Amniotic epithelial cell (primary cell): ENCODE results near the gene CLBA1.
"Not testable (repeated sequence)": the region's sequence is repeated elsewhere in the genome, so short reads cannot be mapped to it uniquely, and the experiment has no call there.

ENCODE experiments used
- DNase-seq: peaks from one replicate; pipeline ENCODE4 v3.0.0-alpha.2; 2010; ENCODE audit warnings: low read depth

The CLBA1 gene

DNA sequence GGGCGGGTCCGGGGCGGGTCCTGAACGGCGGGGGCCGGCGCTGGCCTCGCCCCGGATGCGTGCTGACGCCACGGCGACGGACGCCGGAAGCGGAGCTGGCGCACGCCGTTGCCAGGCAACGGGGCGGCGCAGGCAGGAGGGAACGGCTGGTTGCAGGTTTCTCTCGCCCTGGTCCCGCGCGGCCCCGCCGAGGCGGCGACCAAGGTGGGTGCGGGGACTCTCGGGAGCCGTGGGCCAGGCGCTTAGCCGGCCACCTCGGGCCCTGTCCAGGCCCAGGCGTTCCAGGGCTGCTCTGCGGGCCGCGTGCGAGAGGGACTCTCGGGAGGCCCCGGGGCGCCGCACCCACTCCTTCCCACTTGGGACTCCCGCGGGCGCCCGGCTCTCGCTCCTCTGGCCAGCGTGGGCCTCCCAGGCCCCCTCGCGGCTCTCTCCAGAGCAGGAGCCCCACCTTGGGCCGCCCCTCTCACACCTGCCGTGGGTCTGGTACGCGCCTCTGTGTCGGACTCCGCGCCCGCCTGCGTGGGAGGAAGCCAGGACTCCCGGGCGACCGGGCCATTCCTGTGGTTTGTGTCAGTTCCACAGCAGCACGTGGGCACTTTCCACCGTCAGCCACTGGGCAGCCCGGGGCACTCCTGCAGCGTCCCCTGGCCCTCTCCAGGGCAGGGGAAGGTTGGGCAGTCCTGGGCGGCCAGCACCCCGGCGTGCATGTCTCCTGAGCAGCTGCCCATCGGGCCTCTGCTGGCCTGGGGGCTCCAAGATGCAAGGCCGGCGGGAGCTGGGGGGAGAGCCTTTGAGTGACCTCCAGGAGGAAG, at the start of gene CLBA1:
Gene CLBA1, plus strand, starts transcription at position 114 of the 812 bp plus-strand sequence. Its CDS starts 644 bp downstream, at position 758.
- DNase-seq, result peak; percentile 80

- DNase-seq, result no peak
Observed at GRCh38 chr14:104935955-104936354, 49.6 kb upstream of the CLBA1 start.

GRCh38 chr14:104936361-104937155, 49.0 kb upstream of the CLBA1 start:
- DNase-seq, result no peak

DNA sequence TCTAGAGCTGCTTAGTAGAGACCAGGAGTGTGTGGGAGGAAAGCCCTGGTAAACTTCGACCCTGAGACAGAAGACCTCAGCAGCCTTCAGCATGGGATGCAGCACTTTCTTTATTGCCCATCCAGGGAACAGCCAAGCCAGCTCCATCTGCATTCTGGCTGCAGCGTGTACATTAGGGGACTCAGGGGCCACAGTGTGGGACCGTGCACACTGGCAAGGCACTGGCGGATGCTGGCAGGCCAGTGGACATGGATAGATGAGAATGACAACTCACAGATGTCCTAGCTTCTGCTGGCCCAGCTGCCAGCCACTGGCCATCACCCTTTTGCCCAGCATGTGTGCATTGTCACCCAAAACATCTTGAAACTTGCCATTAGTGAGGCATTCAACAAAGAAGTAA, 48.4 kb upstream of the CLBA1 start:
- DNase-seq, result no peak

GRCh38 chr14:104937694-104938365, 47.8 kb upstream of the CLBA1 start:
- DNase-seq, result no peak

DNA sequence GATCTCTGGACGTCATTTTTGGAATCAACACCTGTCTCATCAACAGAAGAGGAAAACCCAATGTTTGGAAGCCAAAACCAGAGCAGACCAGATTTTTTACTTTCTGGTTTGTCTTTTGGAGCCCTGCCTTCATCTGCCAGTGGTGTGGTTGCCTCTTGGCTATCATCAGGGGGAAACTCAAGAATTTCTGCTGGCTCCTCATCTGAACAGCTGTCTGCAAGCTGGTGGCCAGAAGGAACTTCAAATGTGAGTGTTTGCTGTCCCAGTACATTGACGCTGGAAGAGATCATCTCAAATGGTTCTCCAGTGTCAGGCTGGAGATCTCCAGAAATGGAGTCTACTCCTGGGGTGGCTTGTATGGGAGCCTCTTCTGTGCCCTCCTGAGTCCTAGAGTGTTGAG, 47.2 kb upstream of the CLBA1 start:
- no peak for DNase-seq

DNA sequence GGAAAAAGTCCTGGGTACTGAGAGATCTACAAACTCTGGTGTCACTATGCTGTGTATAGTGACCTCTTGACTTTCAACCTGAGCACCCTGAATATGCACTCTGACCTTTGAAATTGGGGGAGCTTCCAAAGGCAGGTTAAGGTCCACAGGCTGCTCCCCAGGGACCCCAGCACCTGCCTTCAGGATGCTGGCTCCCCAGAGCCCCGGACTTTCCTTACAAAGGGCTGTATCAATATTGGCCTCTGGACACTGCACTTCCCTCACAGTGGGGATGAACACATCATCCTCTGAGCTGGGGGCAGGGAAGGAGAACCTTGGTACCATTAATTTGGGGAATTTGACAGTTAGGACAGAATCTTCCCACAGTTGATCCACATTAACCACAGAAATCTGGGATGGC, 46.6 kb upstream of the CLBA1 start:
- peak; percentile 10 for DNase-seq

DNA sequence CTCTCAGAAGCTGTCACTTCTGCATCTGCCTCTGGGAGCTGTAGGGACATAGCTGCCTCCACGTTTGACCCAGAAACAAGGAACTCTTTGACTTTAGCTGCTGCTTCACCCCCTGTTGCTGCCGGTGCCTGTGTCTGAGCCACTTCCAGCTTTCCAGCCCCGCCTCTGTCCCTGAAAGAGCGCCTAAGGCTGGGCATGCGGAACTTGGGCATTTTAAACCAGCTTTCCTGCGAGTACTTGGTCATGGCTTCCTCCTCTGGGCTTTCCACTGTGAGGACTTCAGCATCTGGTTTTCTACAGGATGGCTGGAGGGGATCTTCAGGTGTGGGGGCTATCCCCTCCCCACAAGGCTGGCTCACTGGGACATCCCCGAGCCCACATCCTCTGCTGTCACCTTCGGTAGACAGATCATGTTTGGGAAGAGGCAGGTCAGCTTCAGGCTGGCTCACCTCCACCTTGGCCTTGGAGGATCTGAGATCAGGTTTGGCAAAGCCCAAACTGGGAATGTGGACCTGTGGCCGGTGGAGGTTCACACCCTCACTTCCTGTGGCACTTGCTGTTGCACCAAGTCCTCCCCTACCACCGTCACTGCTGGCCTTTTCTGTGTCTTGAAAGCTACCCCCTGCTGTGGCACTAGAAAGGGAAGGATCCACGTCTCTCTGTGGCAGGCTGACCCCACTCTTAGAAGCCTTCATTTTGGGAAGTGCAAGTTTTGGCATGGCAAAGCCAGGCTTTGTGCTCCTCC, 45.8 kb upstream of the CLBA1 start:
- DNase-seq, result no peak

DNA sequence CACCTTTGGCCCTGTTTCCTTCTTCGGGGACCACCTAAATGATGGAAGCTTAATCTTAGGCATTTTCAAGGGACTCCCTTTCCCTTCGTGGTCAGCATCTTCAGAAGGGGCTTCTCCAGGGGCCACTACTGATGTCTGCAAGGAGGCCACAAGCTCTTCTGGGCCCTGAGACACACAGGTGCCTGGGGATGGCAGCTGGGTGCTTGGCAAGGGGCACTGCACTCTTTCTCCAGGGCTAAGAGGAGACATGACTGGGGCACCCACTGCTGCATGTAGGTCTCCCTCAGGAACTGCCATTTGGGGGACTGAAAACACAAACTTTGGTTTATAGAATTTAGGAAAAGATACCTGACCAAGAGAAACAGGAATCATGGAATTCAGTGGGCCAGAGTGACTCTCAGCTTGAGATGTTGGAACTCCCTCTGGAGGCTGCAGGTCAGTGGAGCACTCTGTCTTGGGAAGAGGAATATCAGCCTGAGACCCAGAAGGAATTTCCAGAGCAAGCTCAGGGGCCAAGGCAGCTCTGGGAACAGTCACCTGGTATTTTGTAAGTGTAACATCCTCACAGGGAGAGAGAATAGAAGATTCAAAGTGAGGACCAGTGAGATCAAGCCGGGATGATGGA, 45.0 kb upstream of the CLBA1 start:
- DNase-seq, result peak; percentile 13

DNA sequence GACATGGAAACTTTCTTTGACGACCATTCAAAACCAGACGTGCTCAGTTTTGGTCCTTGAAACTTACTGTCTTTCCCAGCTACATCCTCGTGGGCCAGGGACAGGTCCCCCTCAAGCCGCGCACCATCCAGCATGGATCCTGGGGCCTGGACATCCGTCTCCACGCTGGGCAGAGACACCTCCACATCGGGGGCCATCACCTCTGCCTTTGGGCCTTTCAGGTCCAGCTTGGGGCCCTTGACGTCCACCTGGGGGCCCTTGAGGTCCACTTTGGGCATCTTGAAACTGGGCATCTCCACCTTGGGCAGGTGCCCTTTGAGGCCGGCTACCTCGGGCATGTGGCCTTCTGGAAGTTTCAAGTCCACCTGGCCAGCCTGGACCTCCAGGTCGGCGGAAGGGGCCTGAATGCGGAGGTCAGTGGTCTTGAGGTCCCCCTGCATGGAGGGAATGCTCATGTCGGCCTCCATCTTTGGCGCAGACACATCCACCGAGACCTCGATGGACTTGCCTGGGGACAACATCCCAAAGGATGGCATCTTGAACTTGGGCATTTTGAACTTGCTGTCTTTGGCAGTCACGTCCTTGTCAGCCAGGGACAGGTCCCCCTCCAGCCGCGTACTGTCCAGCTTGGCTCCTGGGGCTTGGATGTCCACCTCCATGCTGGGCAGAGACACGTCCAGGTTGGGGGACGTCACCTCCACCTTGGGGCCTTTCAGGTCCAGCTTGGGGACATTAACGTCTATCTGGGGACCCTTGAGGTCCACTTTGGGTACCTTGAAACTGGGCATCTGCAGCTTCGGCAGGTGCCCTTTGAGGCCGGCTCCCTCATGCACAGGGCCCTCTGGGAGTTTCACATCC, 43.9 kb upstream of the CLBA1 start:
- DNase-seq, result no peak

DNA sequence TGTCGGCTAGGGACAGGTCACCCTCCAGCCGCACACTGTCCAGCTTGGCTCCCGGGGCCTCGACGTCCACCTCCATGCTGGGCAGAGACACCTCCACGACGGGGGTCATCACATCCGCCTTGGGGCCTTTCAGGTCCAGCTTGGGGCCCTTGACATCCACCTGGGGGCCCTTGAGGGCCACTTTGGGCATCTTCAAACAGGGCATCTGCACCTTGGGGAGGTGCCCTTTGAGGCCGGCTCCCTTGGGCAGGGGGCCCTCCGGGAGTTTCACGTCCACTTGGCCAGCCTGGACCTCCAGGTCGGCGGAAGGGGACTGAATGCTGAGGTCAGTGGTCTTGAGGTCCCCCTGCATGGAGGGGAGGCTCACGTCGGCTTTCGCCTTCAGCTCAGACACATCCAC, 43.0 kb upstream of the CLBA1 start:
- no peak for DNase-seq

DNA sequence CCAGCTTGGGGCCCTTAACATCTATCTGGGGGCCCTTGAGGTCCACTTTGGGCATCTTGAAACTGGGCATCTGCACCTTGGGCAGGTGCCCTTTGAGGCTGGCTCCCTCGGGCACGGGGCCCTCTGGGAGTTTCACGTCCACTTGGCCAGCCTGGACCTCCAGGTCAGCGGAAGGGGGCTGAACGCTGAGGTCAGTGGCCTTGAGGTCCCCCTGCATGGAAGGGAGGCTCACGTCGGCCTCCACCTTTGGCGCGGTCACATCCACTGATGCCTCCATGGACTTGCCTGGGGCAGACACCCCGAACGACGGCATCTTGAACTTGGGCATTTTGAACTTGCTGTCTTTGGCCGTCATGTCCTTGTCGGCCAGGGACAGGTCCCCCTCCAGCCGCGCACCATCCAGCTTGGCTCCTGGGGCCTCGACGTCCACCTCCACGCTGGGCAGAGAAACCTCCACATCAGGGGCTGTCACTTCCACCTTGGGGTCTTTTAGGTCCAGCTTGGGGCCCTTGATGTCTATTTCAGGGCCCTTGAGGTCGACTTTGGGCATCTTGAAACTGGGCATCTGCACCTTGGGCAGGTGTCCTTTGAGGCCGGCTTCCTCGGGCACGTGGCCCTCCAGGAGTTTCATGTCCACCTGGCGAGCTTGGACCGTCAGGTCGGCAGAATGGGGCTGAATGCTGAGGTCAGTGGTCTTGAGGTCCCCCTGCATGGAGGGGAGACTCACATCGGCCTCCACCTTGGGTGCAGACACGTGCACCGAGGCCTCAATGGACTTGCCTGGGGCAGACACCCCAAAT, 42.2 kb upstream of the CLBA1 start:
- DNase-seq, result not testable (repeated sequence)

DNA sequence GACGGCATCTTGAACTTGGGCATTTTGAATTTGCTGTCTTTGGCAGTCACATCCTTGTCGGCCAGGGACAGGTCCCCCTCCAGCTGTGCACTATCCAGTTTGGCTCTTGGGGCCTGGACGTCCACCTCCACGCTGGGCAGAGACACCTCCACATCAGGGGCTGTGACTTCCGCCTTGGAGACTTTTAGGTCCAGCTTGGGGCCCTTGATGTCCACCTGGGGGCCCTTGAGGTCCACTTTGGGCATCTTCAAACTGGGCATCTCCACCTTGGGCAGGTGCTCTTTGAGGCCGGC, 41.6 kb upstream of the CLBA1 start:
- DNase-seq, result not testable (repeated sequence)

DNA sequence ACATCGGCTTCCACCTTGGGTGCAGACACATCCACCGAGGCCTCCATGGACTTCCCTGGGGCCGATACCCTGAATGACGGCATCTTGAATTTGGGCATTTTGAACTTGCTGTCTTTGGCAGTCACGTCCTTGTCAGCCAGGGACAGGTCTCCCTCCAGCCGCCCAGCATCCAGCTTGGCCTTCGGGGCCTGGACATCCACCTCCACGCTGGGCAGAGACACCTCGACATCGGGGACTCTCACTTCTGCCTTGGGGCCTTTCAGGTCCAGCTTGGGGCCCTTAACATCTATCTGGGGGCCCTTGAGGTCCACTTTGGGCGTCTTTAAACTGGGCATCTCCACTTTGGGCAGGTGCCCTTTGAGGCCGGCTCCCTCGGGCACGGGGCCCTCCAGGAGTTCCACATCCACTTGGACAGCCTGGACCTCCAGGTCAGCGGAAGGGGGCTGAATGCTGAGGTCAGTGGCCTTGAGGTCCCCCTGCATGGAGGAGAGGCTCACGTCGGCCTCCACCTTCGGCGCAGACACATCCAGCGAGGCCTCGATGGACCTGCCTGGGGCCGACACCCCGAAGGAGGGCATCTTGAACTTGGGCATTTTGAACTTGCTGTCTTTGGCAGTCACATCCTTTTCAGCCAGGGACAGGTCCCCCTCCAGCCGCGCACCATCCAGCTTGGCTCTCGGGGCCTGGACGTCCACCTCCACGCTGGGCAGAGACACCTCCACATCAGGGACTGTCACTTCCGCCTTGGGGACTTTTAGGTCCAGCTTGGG, 41.0 kb upstream of the CLBA1 start:
- not testable (repeated sequence) for DNase-seq

DNA sequence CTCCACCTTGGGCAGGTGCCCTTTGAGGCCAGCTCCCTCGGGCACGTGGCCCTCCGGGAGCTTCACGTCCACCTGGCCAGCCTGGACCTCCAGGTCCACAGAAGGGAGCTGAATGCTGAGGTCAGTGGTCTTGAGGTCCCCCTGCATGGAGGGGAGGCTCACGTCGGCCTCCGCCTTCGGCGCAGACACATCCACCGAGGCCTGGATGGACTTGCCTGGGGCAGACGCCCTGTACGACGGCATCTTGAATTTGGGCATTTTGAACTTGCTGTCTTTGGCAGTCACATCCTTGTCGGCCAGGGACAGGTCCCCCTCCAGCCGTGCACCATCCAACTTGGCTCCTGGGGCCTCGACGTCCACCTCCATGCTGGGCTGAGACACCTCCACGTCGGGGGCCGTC, 40.3 kb upstream of the CLBA1 start:
- DNase-seq, result not testable (repeated sequence)

DNA sequence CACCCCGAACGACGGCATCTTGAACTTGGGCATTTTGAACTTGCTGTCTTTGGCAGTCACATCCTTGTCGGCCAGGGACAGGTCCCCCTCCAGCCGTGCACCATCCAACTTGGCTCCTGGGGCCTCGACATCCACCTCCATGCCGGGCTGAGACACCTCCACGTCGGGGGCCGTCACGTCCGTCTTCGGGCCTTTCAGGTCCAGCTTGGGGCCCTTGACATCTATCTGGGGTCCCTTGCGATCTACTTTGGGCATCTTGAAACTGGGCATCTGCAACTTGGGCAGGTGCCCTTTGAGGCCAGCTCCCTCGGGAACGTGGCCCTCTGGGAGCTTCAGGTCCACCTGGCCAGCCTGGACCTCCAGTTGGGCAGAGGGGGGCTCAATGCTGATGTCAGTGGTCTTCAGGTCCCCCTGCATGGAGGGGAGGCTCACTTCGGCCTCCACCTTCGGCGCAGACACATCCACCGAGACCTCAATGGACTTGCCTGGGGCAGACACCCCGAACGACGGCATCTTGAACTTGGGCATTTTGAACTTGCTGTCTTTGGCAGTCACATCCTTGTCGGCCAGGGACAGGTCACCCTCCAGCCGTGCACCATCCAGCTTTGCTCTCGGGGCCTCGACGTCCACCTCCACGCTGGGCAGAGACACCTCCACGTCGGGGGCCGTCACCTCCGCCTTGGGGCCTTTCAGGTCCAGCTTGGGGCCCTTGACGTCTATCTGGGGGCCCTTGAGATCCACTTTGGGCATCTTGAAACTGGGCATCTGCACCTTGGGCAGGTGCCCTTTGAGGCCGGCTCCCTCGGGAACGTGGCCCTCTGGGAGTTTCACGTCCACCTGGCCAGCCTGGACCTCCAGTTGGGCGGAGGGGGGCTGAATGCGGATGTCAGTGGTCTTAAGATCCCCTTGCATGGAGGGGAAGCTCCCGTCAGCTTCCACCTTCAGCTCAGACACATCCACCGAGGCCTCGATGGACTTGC, 39.3 kb upstream of the CLBA1 start:
- DNase-seq, result not testable (repeated sequence)

DNA sequence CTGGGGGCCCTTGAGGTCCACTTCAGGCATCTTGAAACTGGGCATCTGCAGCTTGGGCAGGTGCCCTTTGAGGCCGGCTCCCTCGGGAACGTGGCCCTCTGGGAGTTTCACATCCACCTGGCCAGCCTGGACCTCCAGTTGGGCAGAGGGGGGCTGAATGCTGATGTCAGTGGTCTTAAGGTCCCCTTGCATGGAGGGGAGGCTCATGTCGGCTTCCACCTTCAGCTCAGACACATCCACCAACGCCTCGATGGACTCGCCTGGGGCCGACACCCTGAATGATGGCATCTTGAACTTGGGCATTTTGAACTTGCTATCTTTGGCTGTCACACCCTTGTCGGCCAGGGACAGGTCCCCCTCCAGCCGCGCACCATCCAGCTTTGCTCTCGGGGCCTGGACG, 38.4 kb upstream of the CLBA1 start:
- not testable (repeated sequence) for DNase-seq
